HepG2 (cell line): ENCODE results near the gene FDXR.

ENCODE experiments used
- CHD4 ChIP-seq: fragments of 200-600 bp; sonication (generic); IDR thresholded peaks from 2 replicates; pipeline ENCODE4 v1.7.0; 2017; ENCODE audit warnings: mild to moderate bottlenecking, low read length, borderline replicate concordance
- RBM22 ChIP-seq: fragments of 200-400 bp; formaldehyde crosslinking; optimal IDR thresholded peaks from 2 replicates; pipeline ENCODE3; 2017; ENCODE audit warnings: mild to moderate bottlenecking, low read length, moderate library complexity

DNA sequence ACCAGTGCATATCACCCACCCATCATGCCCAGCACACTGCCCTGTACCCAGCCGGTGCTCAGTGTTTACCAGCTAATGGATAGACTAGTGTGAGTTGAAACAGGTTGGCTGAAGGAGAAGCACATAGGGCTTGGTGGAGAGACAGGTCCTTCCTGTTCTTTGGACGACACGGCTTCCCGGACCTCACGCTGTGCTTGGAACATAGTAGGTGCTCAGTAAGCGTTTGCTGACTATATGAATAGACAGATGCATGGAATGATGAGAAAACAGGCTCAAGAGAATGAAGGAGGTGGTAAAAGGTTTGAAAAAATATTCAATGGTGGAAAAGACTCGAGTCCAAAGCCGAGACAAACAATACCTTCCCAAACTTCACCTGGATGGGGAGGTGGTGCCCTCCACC is 27.4 kb upstream of the FDXR start:
- TF ChIP-seq RBM22 (no peak), CHD4 (no peak)
